ENCODE measurements around the gene PARVG. TPM values are rescaled to one million over a fixed set of nuclear protein-coding genes. Genes with fewer than 3 reads are reported as not detected.

PARVG gene
- polyA plus RNA-seq, 1 donor (not counting 4 experiments of a cell fraction or from before 2014, with no cell fraction given) = not detected

GRCh38 chr22:44249376-44250147 is 68.8 kb downstream of the PARVG start:
- peaks cover under 1% of the 10 kb centered on the region for H3K27me3 ChIP-seq (ENCODE audit: control insufficient read depth, extremely low read depth, insufficient read depth, low read length)
- no peak overlapping the region for H3K9ac ChIP-seq (ENCODE audit: control insufficient read depth, extremely low read depth, insufficient read depth, low read length)
- no peaks in the 10 kb centered on the region for H4K20me1 ChIP-seq (ENCODE audit: control insufficient read depth, extremely low read depth, insufficient read depth, low read length)
- H3K4me3 ChIP-seq (ENCODE audit: control insufficient read depth in 2 of 3, extremely low read depth in 1 of 3, insufficient read depth in 2 of 3, low read depth in 1 of 3, low read length in 3 of 3) = no peak overlapping the region
- no peaks in the 10 kb centered on the region for H3K79me2 ChIP-seq (ENCODE audit: control insufficient read depth, insufficient read depth, low read length)
- H3K36me3 ChIP-seq (ENCODE audit: control insufficient read depth in 2 of 2, extremely low read depth in 1 of 2, insufficient read depth in 2 of 2, low read length in 2 of 2) = no peaks in the 10 kb centered on the region
- no peaks in the 10 kb centered on the region for H3K4me1 ChIP-seq (ENCODE audit: control insufficient read depth, extremely low read depth, insufficient read depth, low read length)
- dilution Hi-C loops (cut with MboI; ENCODE audit: extremely low pct_ligation_motif_present, low sequenced_read_pairs) = no loop called here
- TF ChIP-seq, protein P1, sequence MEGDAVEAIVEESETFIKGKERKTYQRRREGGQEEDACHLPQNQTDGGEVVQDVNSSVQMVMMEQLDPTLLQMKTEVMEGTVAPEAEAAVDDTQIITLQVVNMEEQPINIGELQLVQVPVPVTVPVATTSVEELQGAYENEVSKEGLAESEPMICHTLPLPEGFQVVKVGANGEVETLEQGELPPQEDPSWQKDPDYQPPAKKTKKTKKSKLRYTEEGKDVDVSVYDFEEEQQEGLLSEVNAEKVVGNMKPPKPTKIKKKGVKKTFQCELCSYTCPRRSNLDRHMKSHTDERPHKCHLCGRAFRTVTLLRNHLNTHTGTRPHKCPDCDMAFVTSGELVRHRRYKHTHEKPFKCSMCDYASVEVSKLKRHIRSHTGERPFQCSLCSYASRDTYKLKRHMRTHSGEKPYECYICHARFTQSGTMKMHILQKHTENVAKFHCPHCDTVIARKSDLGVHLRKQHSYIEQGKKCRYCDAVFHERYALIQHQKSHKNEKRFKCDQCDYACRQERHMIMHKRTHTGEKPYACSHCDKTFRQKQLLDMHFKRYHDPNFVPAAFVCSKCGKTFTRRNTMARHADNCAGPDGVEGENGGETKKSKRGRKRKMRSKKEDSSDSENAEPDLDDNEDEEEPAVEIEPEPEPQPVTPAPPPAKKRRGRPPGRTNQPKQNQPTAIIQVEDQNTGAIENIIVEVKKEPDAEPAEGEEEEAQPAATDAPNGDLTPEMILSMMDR (optimal IDR thresholded peaks at IDR 0.05 in 1 of 3, IDR thresholded peaks at IDR 0.05 in 1 of 3, conservative IDR thresholded peaks at IDR 0.05 in 1 of 3; ENCODE audit: extremely low read depth in 1 of 3, insufficient read depth in 2 of 3, low read length in 3 of 3) = no peak
- no peak for TF ChIP-seq EZH2 (IDR thresholded peaks at IDR 0.05; ENCODE audit: low read length)
- no peak overlapping the region for H3K27ac ChIP-seq (ENCODE audit: control insufficient read depth, insufficient read depth, low read length)
- no peaks in the 10 kb centered on the region for H3K9me1 ChIP-seq (ENCODE audit: control insufficient read depth, extremely low read depth, insufficient read depth, low read length)
- no peak overlapping the region for H2AFZ ChIP-seq (ENCODE audit: control insufficient read depth, low read length)
- H3K9me3 ChIP-seq (ENCODE audit: control insufficient read depth, low read depth, low read length) = no peaks in the 10 kb centered on the region
- H3K4me2 ChIP-seq (ENCODE audit: control insufficient read depth, extremely low read depth, insufficient read depth, low read depth, low read length) = no peak overlapping the region
- no peak for DNase-seq (ENCODE audit: low read depth, low spot score)
- FAIRE-seq = no peak

DNA sequence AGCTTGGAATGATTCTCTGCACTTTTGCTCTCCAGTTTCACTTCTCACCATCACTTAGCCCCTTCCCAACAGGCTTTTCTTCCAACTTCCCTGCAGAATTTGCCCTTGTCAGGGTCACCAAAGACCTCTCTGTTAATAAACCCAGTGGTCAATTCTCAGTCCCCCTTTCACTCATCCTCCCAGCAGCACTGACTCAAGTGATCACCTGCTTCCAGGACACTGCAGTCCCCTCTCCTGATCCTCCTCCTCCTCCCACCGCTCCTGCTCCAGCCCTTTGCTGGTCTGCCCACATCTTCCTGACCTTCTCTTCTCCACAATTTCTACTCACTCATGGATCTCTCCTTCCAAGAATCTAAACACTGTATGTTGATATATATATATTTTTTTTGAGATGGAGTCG is 74.1 kb downstream of the PARVG start:
- no peak for DNase-seq (ENCODE audit: low read depth, low spot score)

More for the DNA sequence above, 74.1 kb downstream of the PARVG start:
- no peaks in the 10 kb centered on the region for H3K4me1 ChIP-seq (ENCODE audit: control insufficient read depth, extremely low read depth, insufficient read depth, low read length)
- H3K9me3 ChIP-seq (ENCODE audit: control insufficient read depth, low read depth, low read length) = no peaks in the 10 kb centered on the region
- H2AFZ ChIP-seq (ENCODE audit: control insufficient read depth, low read length) = no peak overlapping the region
- H3K36me3 ChIP-seq (ENCODE audit: control insufficient read depth in 2 of 2, extremely low read depth in 1 of 2, insufficient read depth in 2 of 2, low read length in 2 of 2) = no peaks in the 10 kb centered on the region
- FAIRE-seq = no peak
- no peak for TF ChIP-seq EZH2 (IDR thresholded peaks at IDR 0.05; ENCODE audit: low read length)
- TF ChIP-seq, protein P1 (optimal IDR thresholded peaks at IDR 0.05 in 1 of 3, IDR thresholded peaks at IDR 0.05 in 1 of 3, conservative IDR thresholded peaks at IDR 0.05 in 1 of 3; ENCODE audit: extremely low read depth in 1 of 3, insufficient read depth in 2 of 3, low read length in 3 of 3) = no peak
- dilution Hi-C loops (cut with MboI; ENCODE audit: extremely low pct_ligation_motif_present, low sequenced_read_pairs) = no loop called here
- no peaks in the 10 kb centered on the region for H4K20me1 ChIP-seq (ENCODE audit: control insufficient read depth, extremely low read depth, insufficient read depth, low read length)
- H3K27ac ChIP-seq (ENCODE audit: control insufficient read depth, insufficient read depth, low read length) = no peak overlapping the region
- peaks cover 9% of the 10 kb centered on the region for H3K27me3 ChIP-seq (ENCODE audit: control insufficient read depth, extremely low read depth, insufficient read depth, low read length)
- H3K4me3 ChIP-seq (ENCODE audit: control insufficient read depth in 2 of 3, extremely low read depth in 1 of 3, insufficient read depth in 2 of 3, low read depth in 1 of 3, low read length in 3 of 3) = no peak overlapping the region
- no peaks in the 10 kb centered on the region for H3K9me1 ChIP-seq (ENCODE audit: control insufficient read depth, extremely low read depth, insufficient read depth, low read length)
- H3K9ac ChIP-seq (ENCODE audit: control insufficient read depth, extremely low read depth, insufficient read depth, low read length) = no peak overlapping the region
- no peak overlapping the region for H3K4me2 ChIP-seq (ENCODE audit: control insufficient read depth, extremely low read depth, insufficient read depth, low read depth, low read length)
- H3K79me2 ChIP-seq (ENCODE audit: control insufficient read depth, insufficient read depth, low read length) = no peaks in the 10 kb centered on the region

All from keratinocyte (primary cell).